Trophoblast cell (in vitro differentiated cells and primary cell): ENCODE data around the gene FGF11.

Experiments used
- DNase-seq, 2 donors: peaks; one replicate each; pipeline ENCODE4 v3.0.0-alpha.2; 2016
- H2AFZ ChIP-seq: 2 replicates; pipeline ENCODE4 v1.6.1; 2013; ENCODE audit warnings: low read length, moderate library complexity, mild to moderate bottlenecking; ENCODE audit not compliant: insufficient read depth, poor library complexity
- H2AK5ac ChIP-seq: 2 replicates; pipeline ENCODE4 v1.6.1; 2013; ENCODE audit warnings: mild to moderate bottlenecking, low read length
- H2BK120ac ChIP-seq: 2 replicates; pipeline ENCODE4 v1.6.1; 2013; ENCODE audit warnings: low read length, mild to moderate bottlenecking, moderate library complexity; ENCODE audit not compliant: insufficient read depth, poor library complexity
- H2BK12ac ChIP-seq: 2 replicates; pipeline ENCODE4 v1.6.1; 2013; ENCODE audit warnings: mild to moderate bottlenecking, low read length, moderate library complexity
- H2BK5ac ChIP-seq: 2 replicates; pipeline ENCODE4 v1.6.1; 2013; ENCODE audit warnings: low read length, low read depth, moderate library complexity, mild to moderate bottlenecking; ENCODE audit not compliant: poor library complexity
- H3K14ac ChIP-seq: 2 replicates; pipeline ENCODE4 v1.6.1; 2013; ENCODE audit warnings: mild to moderate bottlenecking, low read length
- H3K18ac ChIP-seq: 2 replicates; pipeline ENCODE4 v1.6.1; 2013; ENCODE audit warnings: mild to moderate bottlenecking, low read length
- H3K23ac ChIP-seq: 2 replicates; pipeline ENCODE4 v1.6.1; 2013; ENCODE audit warnings: low read length
- H3K27ac ChIP-seq: 2 replicates; pipeline ENCODE4 v1.5.1; 2013; ENCODE audit warnings: low read depth, mild to moderate bottlenecking, inconsistent platforms, low read length, moderate library complexity
- H3K27me3 ChIP-seq: 2 replicates; pipeline ENCODE4 v1.6.1; 2013; ENCODE audit warnings: inconsistent platforms, mild to moderate bottlenecking, low read length, moderate library complexity; ENCODE audit not compliant: insufficient read depth
- H3K36me3 ChIP-seq, 2 experiments: 1 replicate in 1 of 2; 2 replicates in 1 of 2; pipeline ENCODE4 v1.6.1; 2013; ENCODE audit warnings: low read length in 2 of 2, mild to moderate bottlenecking in 2 of 2, moderate library complexity in 1 of 2; ENCODE audit not compliant: insufficient read depth in 2 of 2, control insufficient read depth in 1 of 2
- H3K4ac ChIP-seq: 2 replicates; pipeline ENCODE4 v1.6.1; 2013; ENCODE audit warnings: low read depth, mild to moderate bottlenecking, low read length, moderate library complexity
- H3K4me1 ChIP-seq, 2 experiments: 1 replicate in 1 of 2; 2 replicates in 1 of 2; pipeline ENCODE4 v1.6.1; 2013; ENCODE audit warnings: low read length in 2 of 2, mild to moderate bottlenecking in 2 of 2, moderate library complexity in 1 of 2; ENCODE audit not compliant: insufficient read depth in 2 of 2, control insufficient read depth in 1 of 2
- H3K4me2 ChIP-seq: 2 replicates; pipeline ENCODE4 v1.6.1; 2013; ENCODE audit warnings: inconsistent platforms, mild to moderate bottlenecking, low read length, moderate library complexity
- H3K4me3 ChIP-seq: 2 replicates; pipeline ENCODE4 v1.5.1; 2013; ENCODE audit warnings: mild to moderate bottlenecking, low read depth, low read length, inconsistent platforms
- H3K79me1 ChIP-seq: one replicate; pipeline ENCODE4 v1.6.1; 2013; ENCODE audit warnings: low read length
- H3K79me2 ChIP-seq: 2 replicates; pipeline ENCODE4 v1.6.1; 2013; ENCODE audit warnings: low read length, mild to moderate bottlenecking; ENCODE audit not compliant: control insufficient read depth, insufficient read depth, poor library complexity
- H3K9ac ChIP-seq: 2 replicates; pipeline ENCODE4 v1.6.1; 2013; ENCODE audit warnings: mild to moderate bottlenecking, low read length
- H3K9me3 ChIP-seq: 2 replicates; pipeline ENCODE4 v1.6.1; 2013; ENCODE audit warnings: low read depth, mild to moderate bottlenecking, control low read depth, inconsistent platforms, low read length; ENCODE audit not compliant: insufficient read depth
- H4K12ac ChIP-seq: 2 replicates; pipeline ENCODE4 v1.6.1; 2013; ENCODE audit warnings: low read depth, mild to moderate bottlenecking, low read length, moderate library complexity
- H4K8ac ChIP-seq: 2 replicates; pipeline ENCODE4 v1.6.1; 2013; ENCODE audit warnings: low read depth, mild to moderate bottlenecking, low read length, moderate library complexity
- H4K91ac ChIP-seq: one replicate; pipeline ENCODE4 v1.6.1; 2013; ENCODE audit warnings: low read depth, mild to moderate bottlenecking, low read length, moderate library complexity
- WGBS: extraction: QIAGEN DNeasy Blood & Tissue Kit; methylation state at CpG from one replicate; pipeline ENCODE4 v1.1.7; 2013; ENCODE audit warnings: missing lambda C conversion rate; ENCODE audit not compliant: insufficient read length, insufficient coverage; ENCODE audit errors: extremely low coverage; 5-methylcytosine and 5-hydroxymethylcytosine counted together

The FGF11 gene

GRCh38 chr17:7476494-7476893 is 37.2 kb downstream of the FGF11 start:
- H3K23ac ChIP-seq = no peak overlapping the region
- no peaks in the 10 kb centered on the region for H3K9me3 ChIP-seq
- H3K14ac ChIP-seq = no peak overlapping the region
- peaks cover 0 to 2% of the 10 kb centered on the region in 2 experiments for H3K36me3 ChIP-seq
- H2AFZ ChIP-seq = no peak overlapping the region
- H3K79me2 ChIP-seq = peaks cover 14% of the 10 kb centered on the region
- H3K9ac ChIP-seq = no peak overlapping the region
- no peak overlapping the region for H4K12ac ChIP-seq
- no peak overlapping the region for H3K4ac ChIP-seq
- no peak overlapping the region for H4K91ac ChIP-seq
- H3K27ac ChIP-seq = no peak overlapping the region
- H3K4me1 ChIP-seq = peaks cover 33 to 40% of the 10 kb centered on the region in 2 experiments
- no peak overlapping the region for H2BK120ac ChIP-seq
- no peak overlapping the region for H3K4me3 ChIP-seq
- no peak overlapping the region for H2BK12ac ChIP-seq
- peaks cover 19% of the 10 kb centered on the region for H3K79me1 ChIP-seq
- peak; percentile 37 to 63 for DNase-seq
- H2AK5ac ChIP-seq = no peak overlapping the region
- no peak overlapping the region for H4K8ac ChIP-seq
- H3K27me3 ChIP-seq = no peaks in the 10 kb centered on the region
- H3K18ac ChIP-seq = no peak overlapping the region
- no peak overlapping the region for H2BK5ac ChIP-seq
- WGBS = no CpG with 5 or more reads among the region's 3 CpGs
- no peak overlapping the region for H3K4me2 ChIP-seq

- Histone ChIP-seq H3K9ac (no peak overlapping the region), H3K9me3 (no peaks in the 10 kb centered on the region), H3K79me1 (peaks cover 19% of the 10 kb centered on the region), H3K4me3 (no peak overlapping the region), H3K36me3 (peaks cover 0 to 2% of the 10 kb centered on the region in 2 experiments), H2BK12ac (no peak overlapping the region), H3K14ac (no peak overlapping the region), H3K4me1 (peaks cover 33 to 40% of the 10 kb centered on the region in 2 experiments), H3K27ac (peak overlapping the region; percentile 13), H3K79me2 (peaks cover 14% of the 10 kb centered on the region), H3K18ac (peak overlapping the region; percentile 28), H4K12ac (no peak overlapping the region), H3K23ac (no peak overlapping the region), H4K8ac (no peak overlapping the region), H3K4me2 (peak overlapping the region; percentile 64), H2AK5ac (no peak overlapping the region), H3K27me3 (no peaks in the 10 kb centered on the region), H2BK5ac (no peak overlapping the region), H2AFZ (no peak overlapping the region), H4K91ac (no peak overlapping the region), H3K4ac (no peak overlapping the region), H2BK120ac (no peak overlapping the region)
- no CpG with 5 or more reads among the region's 5 CpGs for WGBS
- DNase-seq = no peak
Observed at GRCh38 chr17:7476951-7477350, 37.6 kb downstream of the FGF11 start.

GRCh38 chr17:7477392-7478275 is 38.3 kb downstream of the FGF11 start:
- peak overlapping the region; percentile 5 for H3K4me3 ChIP-seq
- no peak overlapping the region for H2BK5ac ChIP-seq
- H3K23ac ChIP-seq = no peak overlapping the region
- no CpG with 5 or more reads among the region's 26 CpGs for WGBS
- H3K4me2 ChIP-seq = peak overlapping the region; percentile 64
- H2BK12ac ChIP-seq = no peak overlapping the region
- peak overlapping the region; percentile 4 for H3K4ac ChIP-seq
- peaks cover 14% of the 10 kb centered on the region for H3K79me2 ChIP-seq
- no peak overlapping the region for H2AFZ ChIP-seq
- DNase-seq = peak; percentile 38 to 41
- H3K9ac ChIP-seq = no peak overlapping the region
- peaks cover 19% of the 10 kb centered on the region for H3K79me1 ChIP-seq
- H3K18ac ChIP-seq = peak overlapping the region; percentile 28
- peaks cover 0 to 2% of the 10 kb centered on the region in 2 experiments for H3K36me3 ChIP-seq
- H3K4me1 ChIP-seq = peaks cover 33 to 40% of the 10 kb centered on the region in 2 experiments
- no peak overlapping the region for H4K12ac ChIP-seq
- no peak overlapping the region for H2AK5ac ChIP-seq
- peak overlapping the region; percentile 20 for H3K14ac ChIP-seq
- H3K9me3 ChIP-seq = no peaks in the 10 kb centered on the region
- peak overlapping the region; percentile 93 for H3K27ac ChIP-seq
- H3K27me3 ChIP-seq = no peaks in the 10 kb centered on the region
- H2BK120ac ChIP-seq = no peak overlapping the region
- peak overlapping the region; percentile 15 for H4K91ac ChIP-seq
- no peak overlapping the region for H4K8ac ChIP-seq

GRCh38 chr17:7478276-7479212 is 39.2 kb downstream of the FGF11 start:
- Histone ChIP-seq H2AK5ac (peak overlapping the region; percentile 77), H4K8ac (peak overlapping the region; percentile 93), H2BK5ac (peak overlapping the region; percentile 89), H3K18ac (peak overlapping the region; percentile 90), H2BK12ac (no peak overlapping the region), H3K27me3 (no peaks in the 10 kb centered on the region), H3K79me2 (peaks cover 21% of the 10 kb centered on the region), H3K4me1 (peaks cover 39 to 47% of the 10 kb centered on the region in 2 experiments), H3K79me1 (peaks cover 26% of the 10 kb centered on the region), H3K9me3 (no peaks in the 10 kb centered on the region), H3K9ac (peak overlapping the region; percentile 85), H4K12ac (peak overlapping the region; percentile 95), H3K36me3 (peaks cover 0 to 2% of the 10 kb centered on the region in 2 experiments), H2AFZ (peak overlapping the region; percentile 64), H3K4ac (peak overlapping the region; percentile 81), H2BK120ac (peak overlapping the region; percentile 86), H3K23ac (no peak overlapping the region), H4K91ac (peak overlapping the region; percentile 99), H3K4me3 (peak overlapping the region; percentile 89), H3K27ac (peak overlapping the region; percentile 93), H3K14ac (peak overlapping the region; percentile 96), H3K4me2 (peak overlapping the region; percentile 64)
- WGBS = no CpG with 5 or more reads among the region's 40 CpGs
- DNase-seq = no peak
